ENCODE measurements around the gene ST14.

ST14 gene

GRCh38 chr11:130127509-130127908 is 32.1 kb upstream of the ST14 start:
- no peak overlapping the region for H2AFZ ChIP-seq (ENCODE audit: low read depth, low read length)
- no peak overlapping the region for H3K14ac ChIP-seq (ENCODE audit: low read length in 2 of 2)
- H4K91ac ChIP-seq (ENCODE audit: low read length) = no peak overlapping the region
- H3K36me3 ChIP-seq (ENCODE audit: control insufficient read depth in 1 of 2, insufficient read depth in 2 of 2, low read depth in 1 of 2, low read length in 2 of 2) = peaks cover 44 to 96% of the 10 kb centered on the region in 2 experiments
- H2AK5ac ChIP-seq (ENCODE audit: low read length, severe bottlenecking) = no peak overlapping the region
- no peak overlapping the region for H2BK120ac ChIP-seq (ENCODE audit: low read depth, low read length)
- H3K23ac ChIP-seq (ENCODE audit: low read length in 2 of 2) = no peak overlapping the region
- peak overlapping the region; percentile 10 for H3K9ac ChIP-seq (ENCODE audit: low read length)
- H3K79me1 ChIP-seq (replicated peaks; ENCODE audit: low read length, poor library complexity, severe bottlenecking) = peaks cover 28% of the 10 kb centered on the region
- H3K27me3 ChIP-seq (ENCODE audit: control insufficient read depth in 1 of 2, insufficient read depth in 1 of 2, low read length in 2 of 2) = no peaks in the 10 kb centered on the region
- peaks cover 9% of the 10 kb centered on the region for H3K4me1 ChIP-seq (ENCODE audit: control insufficient read depth, insufficient read depth, low read depth, low read length)
- H3K27ac ChIP-seq (ENCODE audit: low read length, poor library complexity, severe bottlenecking) = no peak overlapping the region
- H3K4me3 ChIP-seq (ENCODE audit: insufficient read depth in 1 of 2, low read depth in 1 of 2, low read length in 2 of 2) = no peak overlapping the region
- H2BK12ac ChIP-seq (ENCODE audit: low read length in 2 of 2) = no peak overlapping the region
- no peak overlapping the region for H3K4ac ChIP-seq (ENCODE audit: low read depth in 1 of 2, low read length in 2 of 2)
- H3K9me3 ChIP-seq (ENCODE audit: control insufficient read depth, low read length) = no peaks in the 10 kb centered on the region
- no peak overlapping the region for H3K18ac ChIP-seq (ENCODE audit: low read depth in 1 of 2, low read length in 2 of 2)
- H4K8ac ChIP-seq (ENCODE audit: low read length) = no peak overlapping the region
- no peak overlapping the region for H2BK5ac ChIP-seq (ENCODE audit: low read depth, low read length, poor library complexity, severe bottlenecking)
- H3K4me2 ChIP-seq (ENCODE audit: low read length, poor library complexity, severe bottlenecking) = no peak overlapping the region
- no peak for DNase-seq
- no peak overlapping the region for H2BK15ac ChIP-seq (ENCODE audit: low read depth, poor library complexity, severe bottlenecking)
- WGBS = 94% methylated on average over 4 of the region's 4 CpGs

GRCh38 chr11:130128626-130129025 is 31.0 kb upstream of the ST14 start:
- no peak overlapping the region for H3K4me3 ChIP-seq (ENCODE audit: insufficient read depth in 1 of 2, low read depth in 1 of 2, low read length in 2 of 2)
- H2BK15ac ChIP-seq (ENCODE audit: low read depth, poor library complexity, severe bottlenecking) = no peak overlapping the region
- H3K4me1 ChIP-seq (ENCODE audit: control insufficient read depth, insufficient read depth, low read depth, low read length) = peaks cover 7% of the 10 kb centered on the region
- no peak overlapping the region for H2BK120ac ChIP-seq (ENCODE audit: low read depth, low read length)
- H4K8ac ChIP-seq (ENCODE audit: low read length) = no peak overlapping the region
- no peak overlapping the region for H3K14ac ChIP-seq (ENCODE audit: low read length in 2 of 2)
- H3K9ac ChIP-seq (ENCODE audit: low read length) = no peak overlapping the region
- H2AK5ac ChIP-seq (ENCODE audit: low read length, severe bottlenecking) = no peak overlapping the region
- H2BK12ac ChIP-seq (ENCODE audit: low read length in 2 of 2) = no peak overlapping the region
- no peak for DNase-seq
- H3K18ac ChIP-seq (ENCODE audit: low read depth in 1 of 2, low read length in 2 of 2) = no peak overlapping the region
- H3K27me3 ChIP-seq (ENCODE audit: control insufficient read depth in 1 of 2, insufficient read depth in 1 of 2, low read length in 2 of 2) = no peaks in the 10 kb centered on the region
- 100% methylated on average over 2 of the region's 2 CpGs for WGBS
- no peak overlapping the region for H3K23ac ChIP-seq (ENCODE audit: low read length in 2 of 2)
- H3K79me1 ChIP-seq (replicated peaks; ENCODE audit: low read length, poor library complexity, severe bottlenecking) = peaks cover 29% of the 10 kb centered on the region
- H3K36me3 ChIP-seq (ENCODE audit: control insufficient read depth in 1 of 2, insufficient read depth in 2 of 2, low read depth in 1 of 2, low read length in 2 of 2) = peaks cover 43 to 96% of the 10 kb centered on the region in 2 experiments
- H3K27ac ChIP-seq (ENCODE audit: low read length, poor library complexity, severe bottlenecking) = no peak overlapping the region
- no peak overlapping the region for H2BK5ac ChIP-seq (ENCODE audit: low read depth, low read length, poor library complexity, severe bottlenecking)
- H3K4ac ChIP-seq (ENCODE audit: low read depth in 1 of 2, low read length in 2 of 2) = no peak overlapping the region
- no peak overlapping the region for H3K4me2 ChIP-seq (ENCODE audit: low read length, poor library complexity, severe bottlenecking)
- H4K91ac ChIP-seq (ENCODE audit: low read length) = no peak overlapping the region
- no peaks in the 10 kb centered on the region for H3K9me3 ChIP-seq (ENCODE audit: control insufficient read depth, low read length)
- no peak overlapping the region for H2AFZ ChIP-seq (ENCODE audit: low read depth, low read length)

DNA sequence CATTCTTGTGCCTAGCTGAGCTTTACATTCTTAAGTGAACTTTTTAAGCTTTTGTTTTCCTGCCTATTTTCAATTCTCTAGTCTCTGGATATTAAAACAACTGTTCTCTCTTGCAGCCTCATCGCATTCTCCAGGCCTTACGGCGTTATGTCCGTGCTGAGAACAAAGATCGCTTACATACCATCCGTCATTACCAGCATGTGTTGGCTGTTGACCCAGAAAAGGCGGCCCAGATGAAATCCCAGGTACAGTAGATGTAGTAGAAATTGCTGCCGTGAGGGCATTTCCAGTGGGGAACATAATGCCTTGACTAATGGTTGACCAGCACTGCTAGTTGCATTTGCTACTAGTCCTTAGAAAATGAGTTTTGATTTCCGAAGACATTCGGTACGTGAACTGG is 29.7 kb upstream of the ST14 start:
- H2AK5ac ChIP-seq (ENCODE audit: low read length, severe bottlenecking) = no peak overlapping the region
- no peak overlapping the region for H3K4ac ChIP-seq (ENCODE audit: low read depth in 1 of 2, low read length in 2 of 2)
- no peak overlapping the region for H3K14ac ChIP-seq (ENCODE audit: low read length in 2 of 2)
- H2BK12ac ChIP-seq (ENCODE audit: low read length in 2 of 2) = no peak overlapping the region
- H3K79me1 ChIP-seq (replicated peaks; ENCODE audit: low read length, poor library complexity, severe bottlenecking) = peaks cover 34% of the 10 kb centered on the region
- no peak overlapping the region for H3K9ac ChIP-seq (ENCODE audit: low read length)
- H2BK120ac ChIP-seq (ENCODE audit: low read depth, low read length) = no peak overlapping the region
- no peak overlapping the region for H3K18ac ChIP-seq (ENCODE audit: low read depth in 1 of 2, low read length in 2 of 2)
- no peak overlapping the region for H3K27ac ChIP-seq (ENCODE audit: low read length, poor library complexity, severe bottlenecking)
- H3K9me3 ChIP-seq (ENCODE audit: control insufficient read depth, low read length) = no peaks in the 10 kb centered on the region
- no peak overlapping the region for H2BK5ac ChIP-seq (ENCODE audit: low read depth, low read length, poor library complexity, severe bottlenecking)
- H4K91ac ChIP-seq (ENCODE audit: low read length) = no peak overlapping the region
- no peak overlapping the region for H3K4me2 ChIP-seq (ENCODE audit: low read length, poor library complexity, severe bottlenecking)
- H3K4me3 ChIP-seq (ENCODE audit: insufficient read depth in 1 of 2, low read depth in 1 of 2, low read length in 2 of 2) = no peak overlapping the region
- no peak overlapping the region for H2AFZ ChIP-seq (ENCODE audit: low read depth, low read length)
- peaks cover under 1% of the 10 kb centered on the region for H3K4me1 ChIP-seq (ENCODE audit: control insufficient read depth, insufficient read depth, low read depth, low read length)
- no peaks in the 10 kb centered on the region for H3K27me3 ChIP-seq (ENCODE audit: control insufficient read depth in 1 of 2, insufficient read depth in 1 of 2, low read length in 2 of 2)
- DNase-seq = no peak
- H3K23ac ChIP-seq (ENCODE audit: low read length in 2 of 2) = no peak overlapping the region
- no peak overlapping the region for H4K8ac ChIP-seq (ENCODE audit: low read length)
- WGBS = 98% methylated on average over 11 of the region's 11 CpGs
- no peak overlapping the region for H2BK15ac ChIP-seq (ENCODE audit: low read depth, poor library complexity, severe bottlenecking)
- peaks cover 48 to 100% of the 10 kb centered on the region in 2 experiments for H3K36me3 ChIP-seq (ENCODE audit: control insufficient read depth in 1 of 2, insufficient read depth in 2 of 2, low read depth in 1 of 2, low read length in 2 of 2)

- Histone ChIP-seq H3K4me3 (ENCODE audit: insufficient read depth in 1 of 2, low read depth in 1 of 2, low read length in 2 of 2) (no peak overlapping the region), H3K4ac (ENCODE audit: low read depth in 1 of 2, low read length in 2 of 2) (no peak overlapping the region), H3K4me1 (ENCODE audit: control insufficient read depth, insufficient read depth, low read depth, low read length) (no peaks in the 10 kb centered on the region), H3K9me3 (ENCODE audit: control insufficient read depth, low read length) (no peaks in the 10 kb centered on the region), H3K27ac (ENCODE audit: low read length, poor library complexity, severe bottlenecking) (no peak overlapping the region), H2BK5ac (ENCODE audit: low read depth, low read length, poor library complexity, severe bottlenecking) (no peak overlapping the region), H2AK5ac (ENCODE audit: low read length, severe bottlenecking) (no peak overlapping the region), H3K4me2 (ENCODE audit: low read length, poor library complexity, severe bottlenecking) (no peak overlapping the region), H3K36me3 (ENCODE audit: control insufficient read depth in 1 of 2, insufficient read depth in 2 of 2, low read depth in 1 of 2, low read length in 2 of 2) (peaks cover 56 to 100% of the 10 kb centered on the region in 2 experiments), H3K18ac (ENCODE audit: low read depth in 1 of 2, low read length in 2 of 2) (no peak overlapping the region), H3K9ac (ENCODE audit: low read length) (no peak overlapping the region), H3K14ac (ENCODE audit: low read length in 2 of 2) (no peak overlapping the region), H2AFZ (ENCODE audit: low read depth, low read length) (no peak overlapping the region), H4K91ac (ENCODE audit: low read length) (no peak overlapping the region), H3K27me3 (ENCODE audit: control insufficient read depth in 1 of 2, insufficient read depth in 1 of 2, low read length in 2 of 2) (no peaks in the 10 kb centered on the region), H2BK12ac (ENCODE audit: low read length in 2 of 2) (no peak overlapping the region), H3K23ac (ENCODE audit: low read length in 2 of 2) (no peak overlapping the region), H3K79me1 (replicated peaks; ENCODE audit: low read length, poor library complexity, severe bottlenecking) (peaks cover 25% of the 10 kb centered on the region), H4K8ac (ENCODE audit: low read length) (no peak overlapping the region), H2BK120ac (ENCODE audit: low read depth, low read length) (no peak overlapping the region), H2BK15ac (ENCODE audit: low read depth, poor library complexity, severe bottlenecking) (no peak overlapping the region)
- 62% methylated on average over 7 of the region's 9 CpGs for WGBS
- DNase-seq = peak; percentile 72
Measured at GRCh38 chr11:130131961-130132850, 27.4 kb upstream of the ST14 start.

Measured in mesenchymal stem cell (in vitro differentiated cells and primary cell).